Neuron (in vitro differentiated cells): ENCODE results near the gene PEX26.
"Not testable (repeated sequence)": the region's sequence is repeated elsewhere in the genome, so short reads cannot be mapped to it uniquely, and the experiment has no call there.

ENCODE experiments used
- H2AFZ ChIP-seq: one replicate; pipeline ENCODE4 v1.6.1; 2013; ENCODE audit warnings: low read depth, mild to moderate bottlenecking, inconsistent platforms, low read length, moderate library complexity
- H3K27me3 ChIP-seq: one replicate; pipeline ENCODE4 v1.6.1; 2013; ENCODE audit warnings: low read length; ENCODE audit not compliant: insufficient read depth
- H3K36me3 ChIP-seq: one replicate; pipeline ENCODE4 v1.6.1; 2013; ENCODE audit warnings: low read length; ENCODE audit not compliant: insufficient read depth
- H3K4me1 ChIP-seq: one replicate; pipeline ENCODE4 v1.6.1; 2013; ENCODE audit warnings: low read length; ENCODE audit not compliant: insufficient read depth
- H3K4me3 ChIP-seq: 2 replicates; pipeline ENCODE4 v1.5.1; 2013; ENCODE audit warnings: mild to moderate bottlenecking, low read length, moderate library complexity
- H3K9me3 ChIP-seq: one replicate; pipeline ENCODE4 v1.6.1; 2013; ENCODE audit warnings: low read length

The PEX26 gene

DNA sequence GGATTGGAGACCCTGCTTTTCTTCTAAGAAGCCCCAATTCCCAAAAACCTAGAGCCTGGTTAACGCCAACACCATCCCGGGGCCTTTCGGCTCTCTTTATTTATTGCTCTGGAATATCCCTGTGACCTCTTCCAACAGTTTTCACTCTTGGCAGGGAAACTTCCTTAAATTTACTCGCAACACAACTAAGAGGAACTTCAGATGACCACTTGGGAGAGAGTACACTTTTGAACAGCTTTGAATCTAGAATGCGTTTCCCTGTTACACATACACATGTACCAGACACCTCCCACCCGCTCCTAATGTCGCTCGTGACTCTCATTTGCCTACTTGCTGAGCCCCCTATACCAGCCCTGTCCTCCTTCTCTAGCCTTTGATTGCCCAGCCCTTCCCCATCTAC is 52.2 kb downstream of the PEX26 start:
- H3K27me3 ChIP-seq = no peaks in the 10 kb centered on the region
- no peaks in the 10 kb centered on the region for H3K4me1 ChIP-seq
- H3K9me3 ChIP-seq = peaks cover 3% of the 10 kb centered on the region
- no peak overlapping the region for H2AFZ ChIP-seq
- H3K4me3 ChIP-seq = no peak overlapping the region
- H3K36me3 ChIP-seq = peaks cover 5% of the 10 kb centered on the region

DNA sequence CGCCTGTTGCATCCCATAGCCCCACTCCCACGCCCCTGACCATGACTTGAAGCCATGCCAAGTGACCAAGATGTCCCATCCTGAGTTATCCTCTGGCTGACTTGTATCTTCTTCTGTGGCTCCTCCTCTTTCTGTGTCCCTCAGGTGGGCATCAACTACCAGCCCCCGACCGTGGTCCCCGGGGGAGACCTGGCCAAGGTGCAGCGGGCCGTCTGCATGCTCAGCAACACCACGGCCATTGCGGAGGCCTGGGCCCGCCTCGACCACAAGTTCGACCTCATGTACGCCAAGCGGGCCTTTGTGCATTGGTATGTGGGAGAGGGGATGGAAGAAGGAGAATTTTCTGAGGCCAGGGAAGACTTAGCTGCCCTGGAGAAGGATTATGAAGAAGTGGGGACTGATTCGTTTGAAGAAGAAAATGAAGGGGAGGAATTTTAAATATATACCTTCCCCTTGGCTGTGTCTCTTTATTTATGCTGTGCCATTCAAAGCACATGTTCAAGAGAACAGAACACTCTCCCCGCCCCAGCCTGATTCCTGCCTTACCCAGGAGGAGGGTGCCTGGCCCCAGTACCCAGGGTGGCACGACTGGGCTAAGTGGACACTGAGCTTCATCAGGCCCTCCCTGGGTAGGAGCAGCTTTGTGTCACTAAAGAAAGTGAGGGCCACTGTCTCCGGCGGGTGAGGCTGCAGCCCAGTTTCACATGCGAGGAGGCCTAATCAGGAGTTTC is 53.1 kb downstream of the PEX26 start:
- H2AFZ ChIP-seq = no peak overlapping the region
- H3K27me3 ChIP-seq = no peaks in the 10 kb centered on the region
- H3K4me3 ChIP-seq = no peak overlapping the region
- no peaks in the 10 kb centered on the region for H3K4me1 ChIP-seq
- peaks cover 3% of the 10 kb centered on the region for H3K9me3 ChIP-seq
- peaks cover 5% of the 10 kb centered on the region for H3K36me3 ChIP-seq

DNA sequence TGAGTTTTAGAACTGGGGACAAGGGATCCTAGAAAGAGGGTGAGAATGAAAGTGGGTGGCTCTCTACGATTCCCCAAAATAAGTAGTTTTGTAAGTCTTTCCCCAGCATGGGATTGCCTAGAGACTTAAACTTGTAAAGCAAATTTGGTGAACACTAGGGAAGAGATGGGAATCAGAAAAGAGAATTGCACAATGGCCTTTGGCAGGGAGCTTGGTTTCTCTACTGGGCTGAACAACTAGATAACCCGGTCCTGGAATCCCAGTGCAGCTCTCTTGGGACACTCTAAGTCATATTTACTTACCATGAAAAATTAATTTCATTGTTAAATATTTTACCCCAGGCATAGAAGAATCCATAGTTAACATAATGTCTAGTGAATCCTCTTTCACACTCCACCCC is 55.7 kb downstream of the PEX26 start:
- no peaks in the 10 kb centered on the region for H3K4me1 ChIP-seq
- no peaks in the 10 kb centered on the region for H3K36me3 ChIP-seq
- H3K27me3 ChIP-seq = no peaks in the 10 kb centered on the region
- H3K9me3 ChIP-seq = no peaks in the 10 kb centered on the region
- no peak overlapping the region for H3K4me3 ChIP-seq
- H2AFZ ChIP-seq = no peak overlapping the region

GRCh38 chr22:18136563-18137320 is 59.0 kb downstream of the PEX26 start:
- Histone ChIP-seq H3K9me3 (no peaks in the 10 kb centered on the region), H3K27me3 (no peaks in the 10 kb centered on the region), H3K36me3 (no peaks in the 10 kb centered on the region), H3K4me1 (no peaks in the 10 kb centered on the region), H2AFZ (no peak overlapping the region), H3K4me3 (no peak overlapping the region)

DNA sequence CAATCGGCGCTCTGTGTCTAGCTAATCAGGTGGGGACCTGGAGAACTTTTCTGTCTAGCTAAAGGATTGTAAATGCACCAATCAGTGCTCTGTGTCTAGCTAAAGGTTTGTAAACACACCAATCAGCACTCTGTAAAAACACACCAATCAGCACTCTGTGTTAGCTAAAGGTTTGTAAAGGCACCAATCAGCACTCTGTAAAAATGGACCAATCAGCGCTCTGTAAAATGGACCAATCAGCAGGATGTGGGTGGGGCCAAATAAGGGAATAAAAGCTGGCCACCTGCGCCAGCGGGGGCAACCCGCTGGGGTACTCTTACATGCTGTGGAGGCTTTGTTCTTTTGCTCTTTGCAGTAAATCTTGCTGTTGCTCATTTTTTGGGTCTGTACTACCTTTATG is 63.2 kb downstream of the PEX26 start:
- not testable (repeated sequence) for H3K36me3 ChIP-seq, H3K27me3 ChIP-seq, H2AFZ ChIP-seq, H3K4me3 ChIP-seq, H3K9me3 ChIP-seq, H3K4me1 ChIP-seq

- Histone ChIP-seq H2AFZ (no peak overlapping the region), H3K9me3 (no peaks in the 10 kb centered on the region), H3K36me3 (no peaks in the 10 kb centered on the region), H3K4me3 (no peak overlapping the region), H3K4me1 (peaks cover 4% of the 10 kb centered on the region), H3K27me3 (no peaks in the 10 kb centered on the region)
Measured at GRCh38 chr22:18144105-18144504, 66.3 kb downstream of the PEX26 start.

DNA sequence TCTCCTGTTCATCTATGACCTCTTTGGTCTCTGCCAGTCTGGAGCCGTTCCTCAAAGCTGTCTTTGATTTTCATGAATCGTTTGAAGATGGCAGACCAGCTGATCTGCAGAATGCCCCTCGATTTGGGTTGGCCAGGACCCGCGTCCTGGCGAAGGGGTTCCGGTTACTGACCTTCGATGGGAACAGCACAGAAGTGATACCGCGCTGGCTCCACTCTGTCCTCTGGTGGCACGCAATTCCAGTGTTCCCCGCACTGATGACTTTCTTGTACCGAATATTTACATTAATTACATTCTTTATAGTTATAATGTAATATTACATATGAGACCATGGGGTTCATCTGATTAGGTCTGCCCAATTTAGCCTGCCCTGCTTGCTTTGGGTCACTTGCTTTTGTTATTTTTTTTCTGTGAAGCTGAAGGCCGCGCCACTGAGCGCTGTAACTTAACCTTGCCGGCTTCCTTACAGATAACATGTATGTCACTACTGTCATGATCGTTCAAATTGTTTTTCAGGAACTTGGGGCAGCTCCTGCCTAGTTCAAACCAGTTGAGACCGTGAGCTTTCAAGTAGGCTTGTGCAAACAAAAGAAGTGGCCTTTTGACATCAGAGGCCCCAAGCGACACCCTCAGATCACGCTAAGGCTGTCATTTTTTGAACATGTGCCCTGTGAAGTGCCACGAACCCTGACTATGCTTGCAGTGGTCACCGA is 68.0 kb downstream of the PEX26 start:
- Histone ChIP-seq H3K4me1 (peaks cover 4% of the 10 kb centered on the region), H2AFZ (no peak overlapping the region), H3K9me3 (no peaks in the 10 kb centered on the region), H3K4me3 (no peak overlapping the region), H3K36me3 (no peaks in the 10 kb centered on the region), H3K27me3 (no peaks in the 10 kb centered on the region)

DNA sequence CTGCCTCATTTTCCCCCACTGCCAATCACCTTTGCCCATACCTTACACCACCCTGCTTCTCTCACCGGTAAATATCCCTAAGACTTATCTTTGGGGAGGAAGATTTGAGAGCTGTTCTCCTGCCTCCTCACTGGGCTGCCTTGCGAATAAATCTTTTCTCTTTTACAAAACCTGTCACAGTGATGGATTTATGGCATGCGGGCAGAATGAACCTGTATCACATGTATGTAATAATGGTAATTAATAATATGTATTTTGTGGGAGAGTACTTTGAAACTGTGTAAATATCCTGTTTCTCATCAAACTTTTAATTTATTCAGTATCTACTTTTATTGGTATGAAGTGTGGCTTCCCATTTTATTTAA is 68.6 kb downstream of the PEX26 start:
- peaks cover 4% of the 10 kb centered on the region for H3K4me1 ChIP-seq
- H3K36me3 ChIP-seq = no peaks in the 10 kb centered on the region
- H3K9me3 ChIP-seq = no peaks in the 10 kb centered on the region
- H3K27me3 ChIP-seq = no peaks in the 10 kb centered on the region
- no peak overlapping the region for H3K4me3 ChIP-seq
- no peak overlapping the region for H2AFZ ChIP-seq

DNA sequence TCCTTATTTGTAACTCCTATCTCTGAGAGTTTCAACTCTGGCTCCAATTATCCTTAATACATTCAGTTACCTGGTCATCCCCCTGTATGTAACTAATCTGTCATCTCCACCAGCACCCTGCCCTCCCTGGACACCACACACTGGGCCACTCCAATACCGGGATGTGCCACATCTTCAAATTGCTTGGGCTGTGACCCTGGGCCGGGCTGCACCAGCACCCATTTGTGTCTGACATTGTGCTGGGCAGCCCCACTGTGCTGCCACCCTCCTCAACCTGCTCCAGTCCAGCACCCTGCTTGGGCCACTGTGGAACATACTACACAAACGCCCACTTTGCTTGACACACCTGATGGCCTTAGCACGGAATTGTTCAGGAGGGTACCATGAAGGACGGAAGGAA is 70.0 kb downstream of the PEX26 start:
- Histone ChIP-seq H3K27me3 (no peaks in the 10 kb centered on the region), H3K36me3 (no peaks in the 10 kb centered on the region), H2AFZ (no peak overlapping the region), H3K4me1 (peaks cover 4% of the 10 kb centered on the region), H3K4me3 (no peak overlapping the region), H3K9me3 (no peaks in the 10 kb centered on the region)

DNA sequence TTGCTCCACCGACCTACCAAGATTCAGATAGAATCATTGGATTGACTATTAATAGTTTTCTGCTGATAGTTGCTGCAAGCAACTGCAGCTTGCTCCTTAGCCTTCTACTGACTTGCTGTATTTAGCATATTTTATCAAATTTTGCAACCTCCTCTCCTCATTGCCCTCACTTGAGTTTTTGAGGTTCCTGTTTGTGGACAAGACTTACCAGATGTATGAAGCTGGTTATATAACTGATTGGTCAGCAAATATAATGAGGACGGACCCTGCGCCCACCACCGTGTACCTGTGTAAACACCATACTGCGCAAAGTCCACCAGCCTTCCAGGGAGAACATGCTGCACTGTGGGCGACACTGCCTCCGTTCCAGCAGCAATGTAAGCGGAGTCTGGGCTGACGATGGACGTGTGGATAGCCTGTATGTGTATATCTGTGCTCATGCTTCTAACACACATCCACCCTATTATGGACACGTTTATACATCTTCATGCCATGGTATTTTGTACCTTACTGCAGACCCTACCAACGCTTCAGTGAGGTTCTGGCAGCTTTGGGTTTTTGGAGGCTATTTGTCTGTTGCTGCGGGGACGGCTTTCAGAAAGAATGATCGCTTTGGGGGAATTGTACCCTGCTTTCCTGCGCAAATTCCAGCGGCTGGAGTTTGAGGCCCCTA is 70.6 kb downstream of the PEX26 start:
- no peak overlapping the region for H2AFZ ChIP-seq
- no peaks in the 10 kb centered on the region for H3K9me3 ChIP-seq
- no peak overlapping the region for H3K4me3 ChIP-seq
- H3K4me1 ChIP-seq = peaks cover 4% of the 10 kb centered on the region
- no peaks in the 10 kb centered on the region for H3K27me3 ChIP-seq
- H3K36me3 ChIP-seq = no peaks in the 10 kb centered on the region

GRCh38 chr22:18152519-18152918 is 74.7 kb downstream of the PEX26 start:
- Histone ChIP-seq H3K9me3 (no peaks in the 10 kb centered on the region), H3K4me3 (no peak overlapping the region), H3K27me3 (no peaks in the 10 kb centered on the region), H2AFZ (no peak overlapping the region), H3K36me3 (no peaks in the 10 kb centered on the region), H3K4me1 (peaks cover under 1% of the 10 kb centered on the region)

DNA sequence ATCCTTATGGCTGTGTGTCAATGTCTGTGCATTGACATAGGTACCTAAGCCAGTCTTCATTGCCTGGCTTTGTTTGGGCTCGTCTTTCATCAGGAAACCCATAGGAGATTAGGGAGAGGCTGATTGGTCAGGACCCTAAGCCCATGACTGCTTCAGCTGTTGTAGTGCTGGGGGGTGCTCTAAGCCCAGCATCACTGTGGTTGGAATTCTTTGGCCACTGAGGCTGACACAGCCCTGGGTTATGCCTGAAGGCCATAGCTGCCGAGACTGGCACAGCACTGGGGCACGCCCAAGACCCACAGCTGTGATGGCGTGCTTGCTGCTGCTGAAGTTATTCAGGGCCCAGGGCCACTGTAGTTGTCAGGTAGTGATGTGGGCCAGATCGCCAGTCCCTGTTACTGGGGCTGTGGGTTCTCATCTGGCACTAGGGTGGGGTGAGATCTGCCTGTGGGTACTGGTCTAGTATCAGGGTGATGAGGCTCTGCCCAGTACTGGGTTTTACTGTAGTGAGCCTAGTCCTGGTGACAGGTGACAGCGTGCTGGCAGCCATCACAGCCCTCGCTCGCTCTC is 77.1 kb downstream of the PEX26 start:
- Histone ChIP-seq H3K36me3 (no peaks in the 10 kb centered on the region), H3K4me3 (no peak overlapping the region), H2AFZ (no peak overlapping the region), H3K9me3 (no peaks in the 10 kb centered on the region), H3K27me3 (no peaks in the 10 kb centered on the region), H3K4me1 (peaks cover 3% of the 10 kb centered on the region)
